ENCODE data around the gene EPN1. TPM values are rescaled to one million over a fixed set of nuclear protein-coding genes. Genes with fewer than 3 reads are reported as not detected.

EPN1 gene
- total and polyA plus RNA-seq, 9 of the 15 experiments (the other 6 are each of a cell fraction or from before 2014, with no cell fraction given): 0.08 to 138 (median 12.7) TPM

GRCh38 chr19:55643003-55643886 is 31.8 kb upstream of the EPN1 start, which contains the start of gene ZNF581 (continued):
- TF ChIP-seq, protein P1, sequence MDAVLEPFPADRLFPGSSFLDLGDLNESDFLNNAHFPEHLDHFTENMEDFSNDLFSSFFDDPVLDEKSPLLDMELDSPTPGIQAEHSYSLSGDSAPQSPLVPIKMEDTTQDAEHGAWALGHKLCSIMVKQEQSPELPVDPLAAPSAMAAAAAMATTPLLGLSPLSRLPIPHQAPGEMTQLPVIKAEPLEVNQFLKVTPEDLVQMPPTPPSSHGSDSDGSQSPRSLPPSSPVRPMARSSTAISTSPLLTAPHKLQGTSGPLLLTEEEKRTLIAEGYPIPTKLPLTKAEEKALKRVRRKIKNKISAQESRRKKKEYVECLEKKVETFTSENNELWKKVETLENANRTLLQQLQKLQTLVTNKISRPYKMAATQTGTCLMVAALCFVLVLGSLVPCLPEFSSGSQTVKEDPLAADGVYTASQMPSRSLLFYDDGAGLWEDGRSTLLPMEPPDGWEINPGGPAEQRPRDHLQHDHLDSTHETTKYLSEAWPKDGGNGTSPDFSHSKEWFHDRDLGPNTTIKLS (IDR thresholded peaks at IDR 0.05; ENCODE audit: borderline replicate concordance, low read depth): 0 out of 2 replicates have a peak, but pooled peaks have one; percentile 34
- TF ChIP-seq FOS (IDR thresholded peaks at IDR 0.05; ENCODE audit: extremely low read depth, insufficient read length) (no peak), CHCHD3 (CRISPR knock-in tag; IDR thresholded peaks at IDR 0.05) (no peak), CREB5 (CRISPR knock-in tag; IDR thresholded peaks at IDR 0.05) (no peak; the same call in 1 of the 2 replicates), BACH1 (tag; IDR thresholded peaks at IDR 0.05) (no peak), BRD4 (IDR thresholded peaks at IDR 0.05) (no peak), STAG1 (CRISPR knock-in tag; IDR thresholded peaks at IDR 0.05; ENCODE audit: borderline replicate concordance) (no peak), STAT5A (IDR thresholded peaks at IDR 0.05; ENCODE audit: borderline replicate concordance, low read length) (no peak), ZNF785 (CRISPR knock-in tag; IDR thresholded peaks at IDR 0.05) (no peak), SMAD2 (IDR thresholded peaks at IDR 0.05; ENCODE audit: low read depth, low read length) (no peak), DACH1 (IDR thresholded peaks at IDR 0.05; ENCODE audit: partially characterized antibody) (no peak), KDM4B (IDR thresholded peaks at IDR 0.05; ENCODE audit: borderline replicate concordance in 2 of 2, low read depth in 1 of 2) (peak in 1 of 2 experiments; percentile 81; a peak in 1 of 4 replicates), MTA3 (IDR thresholded peaks at IDR 0.05; ENCODE audit: borderline replicate concordance) (peak; percentile 74), ZNF830 (CRISPR knock-in tag; IDR thresholded peaks at IDR 0.05) (no peak), POLR2H (tag; IDR thresholded peaks at IDR 0.05; ENCODE audit: low read depth) (no peak), ZNF668 (CRISPR knock-in tag; IDR thresholded peaks at IDR 0.05) (no peak), SETDB1 (IDR thresholded peaks at IDR 0.05; ENCODE audit: low read length) (no peak), E2F8 (IDR thresholded peaks at IDR 0.05; ENCODE audit: low read depth, partially characterized antibody) (peak; percentile 65), NFRKB (IDR thresholded peaks at IDR 0.05; ENCODE audit: low read depth) (0 out of 2 replicates have a peak, but pooled peaks have one; percentile 57)
- TF ChIP-seq, protein P2, sequence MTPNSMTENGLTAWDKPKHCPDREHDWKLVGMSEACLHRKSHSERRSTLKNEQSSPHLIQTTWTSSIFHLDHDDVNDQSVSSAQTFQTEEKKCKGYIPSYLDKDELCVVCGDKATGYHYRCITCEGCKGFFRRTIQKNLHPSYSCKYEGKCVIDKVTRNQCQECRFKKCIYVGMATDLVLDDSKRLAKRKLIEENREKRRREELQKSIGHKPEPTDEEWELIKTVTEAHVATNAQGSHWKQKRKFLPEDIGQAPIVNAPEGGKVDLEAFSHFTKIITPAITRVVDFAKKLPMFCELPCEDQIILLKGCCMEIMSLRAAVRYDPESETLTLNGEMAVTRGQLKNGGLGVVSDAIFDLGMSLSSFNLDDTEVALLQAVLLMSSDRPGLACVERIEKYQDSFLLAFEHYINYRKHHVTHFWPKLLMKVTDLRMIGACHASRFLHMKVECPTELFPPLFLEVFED (CRISPR knock-in tag; conservative IDR thresholded peaks at IDR 0.05): no peak
- TF ChIP-seq, protein P3, sequence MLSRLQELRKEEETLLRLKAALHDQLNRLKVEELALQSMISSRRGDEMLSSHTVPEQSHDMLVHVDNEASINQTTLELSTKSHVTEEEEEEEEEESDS (CRISPR knock-in tag; IDR thresholded peaks at IDR 0.05): no peak
